Measurements from ENCODE around the gene GRM5. TPM values are rescaled to one million over a fixed set of nuclear protein-coding genes. Genes with fewer than 3 reads are reported as not detected.
"Not testable (repeated sequence)": the region's sequence is repeated elsewhere in the genome, so short reads cannot be mapped to it uniquely, and the experiment has no call there.

Gene GRM5
- total and polyA plus RNA-seq, 2 experiments from 2014 or later = not detected

GRCh38 chr11:88917065-88917464 is 148.7 kb downstream of the GRM5 start:
- H3K79me2 ChIP-seq (ENCODE audit: insufficient read depth); H3K36me3 ChIP-seq (ENCODE audit: low read depth); H3K9ac ChIP-seq; DNase-seq; H3K4me2 ChIP-seq (ENCODE audit: unreplicated experiment); H3K27ac ChIP-seq; H3F3A ChIP-seq (ENCODE audit: insufficient read depth); H4K20me1 ChIP-seq (ENCODE audit: insufficient read depth); H3K4me1 ChIP-seq (ENCODE audit: insufficient read depth); H2AFZ ChIP-seq; H3K9me2 ChIP-seq (ENCODE audit: insufficient read depth); H3K27me3 ChIP-seq (replicated peaks; ENCODE audit: insufficient read depth); in situ Hi-C loops (cut with MboI); H3K4me3 ChIP-seq; H3K9me3 ChIP-seq (ENCODE audit: low read depth): not testable (repeated sequence)
- 28 to 54% methylated on average over 1 of the region's 1 CpG for WGBS, 2 experiments (ENCODE audit: low coverage in 1 of 2, low lambda C conversion rate in 2 of 2, missing lambda C conversion rate in 2 of 2)

DNA sequence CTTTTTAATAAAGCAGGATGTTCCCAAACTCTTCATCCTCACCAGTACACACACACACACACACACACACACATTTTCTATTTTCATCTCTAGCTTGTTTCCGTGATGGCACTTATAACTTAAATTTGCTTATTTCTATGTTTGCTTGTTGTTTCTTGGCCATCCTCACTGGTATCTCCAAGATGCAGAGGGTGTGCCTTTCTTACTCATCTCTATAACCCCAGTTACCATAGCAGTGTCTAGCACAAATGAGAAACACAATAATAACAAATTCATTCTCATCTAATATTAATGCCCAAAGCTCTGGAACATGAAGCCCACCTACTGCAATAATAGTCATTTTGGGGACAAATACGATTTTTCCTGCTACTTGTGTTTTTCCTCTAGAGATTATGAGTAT is 156.3 kb downstream of the GRM5 start:
- H3K27me3 ChIP-seq (replicated peaks; ENCODE audit: insufficient read depth) = no peaks in the 10 kb centered on the region
- no peak overlapping the region for H3K4me3 ChIP-seq
- H3K9me3 ChIP-seq (ENCODE audit: low read depth) = no peaks in the 10 kb centered on the region
- in situ Hi-C loops (cut with MboI) = no loop called here
- peak; percentile 14 for DNase-seq
- no peak overlapping the region for H2AFZ ChIP-seq
- H4K20me1 ChIP-seq (ENCODE audit: insufficient read depth) = no peaks in the 10 kb centered on the region
- H3K36me3 ChIP-seq (ENCODE audit: low read depth) = no peaks in the 10 kb centered on the region
- TF ChIP-seq EZH2 (IDR thresholded peaks at IDR 0.05; ENCODE audit: insufficient read depth, poor library complexity, severe bottlenecking) (no peak), EZH2phosphoT487 (IDR thresholded peaks at IDR 0.05; ENCODE audit: insufficient read depth, low read depth) (no peak)
- no peak overlapping the region for H3K4me2 ChIP-seq (ENCODE audit: unreplicated experiment)
- no peak overlapping the region for H3K9ac ChIP-seq
- H3K9me2 ChIP-seq (ENCODE audit: insufficient read depth) = no peaks in the 10 kb centered on the region
- WGBS, 2 experiments (ENCODE audit: low coverage in 1 of 2, low lambda C conversion rate in 2 of 2, missing lambda C conversion rate in 2 of 2) = 7 to 11% methylated on average over 2 of the region's 2 CpGs
- H3K4me1 ChIP-seq (ENCODE audit: insufficient read depth) = no peaks in the 10 kb centered on the region
- no peaks in the 10 kb centered on the region for H3K79me2 ChIP-seq (ENCODE audit: insufficient read depth)
- no peak overlapping the region for H3K27ac ChIP-seq
- H3F3A ChIP-seq (ENCODE audit: insufficient read depth) = no peaks in the 10 kb centered on the region

- H3K27me3 ChIP-seq (replicated peaks; ENCODE audit: insufficient read depth); H3K36me3 ChIP-seq (ENCODE audit: low read depth); H3K4me3 ChIP-seq; H3K27ac ChIP-seq; H2AFZ ChIP-seq; H3K79me2 ChIP-seq (ENCODE audit: insufficient read depth); H3K4me2 ChIP-seq (ENCODE audit: unreplicated experiment); H3F3A ChIP-seq (ENCODE audit: insufficient read depth); H4K20me1 ChIP-seq (ENCODE audit: insufficient read depth); H3K9me3 ChIP-seq (ENCODE audit: low read depth); H3K4me1 ChIP-seq (ENCODE audit: insufficient read depth); H3K9ac ChIP-seq; in situ Hi-C loops (cut with MboI); H3K9me2 ChIP-seq (ENCODE audit: insufficient read depth); DNase-seq: not testable (repeated sequence)
- 45% methylated on average over 2 of the region's 2 CpGs for WGBS, 2 experiments (ENCODE audit: low coverage in 1 of 2, low lambda C conversion rate in 2 of 2, missing lambda C conversion rate in 2 of 2)
Observed at GRCh38 chr11:88901436-88901835, 164.3 kb downstream of the GRM5 start.

DNA sequence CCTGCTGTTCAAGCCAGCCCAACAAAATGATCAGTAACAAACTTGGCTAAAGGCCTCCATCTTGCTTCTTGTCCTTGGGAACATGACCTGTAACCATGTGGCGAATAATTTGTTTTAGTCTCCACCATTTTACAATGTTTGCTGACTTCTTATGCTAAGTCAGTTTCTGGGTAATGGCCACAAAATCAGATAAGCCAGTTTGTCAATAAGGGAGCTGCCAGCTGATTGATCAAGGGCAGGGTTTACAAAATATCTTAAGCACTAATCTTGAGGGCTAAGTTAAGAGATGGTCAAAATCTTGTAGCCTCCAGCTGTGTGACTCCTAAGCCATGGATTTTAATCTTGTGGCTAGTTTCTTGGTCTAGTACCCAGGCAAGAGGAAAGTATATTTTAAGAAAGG is 176.9 kb downstream of the GRM5 start:
- DNase-seq; in situ Hi-C loops (cut with MboI); H3K9ac ChIP-seq; H3K27me3 ChIP-seq (replicated peaks; ENCODE audit: insufficient read depth); H3K4me2 ChIP-seq (ENCODE audit: unreplicated experiment); H4K20me1 ChIP-seq (ENCODE audit: insufficient read depth); H2AFZ ChIP-seq; H3K4me1 ChIP-seq (ENCODE audit: insufficient read depth); H3K79me2 ChIP-seq (ENCODE audit: insufficient read depth); H3K4me3 ChIP-seq; H3K27ac ChIP-seq; H3K36me3 ChIP-seq (ENCODE audit: low read depth); H3K9me2 ChIP-seq (ENCODE audit: insufficient read depth); H3F3A ChIP-seq (ENCODE audit: insufficient read depth); H3K9me3 ChIP-seq (ENCODE audit: low read depth): not testable (repeated sequence)
- WGBS, 2 experiments (ENCODE audit: low coverage in 1 of 2, low lambda C conversion rate in 2 of 2, missing lambda C conversion rate in 2 of 2) = 58 to 71% methylated on average over 1 of the region's 1 CpG

GRCh38 chr11:88886796-88887195 is 179.0 kb downstream of the GRM5 start:
- DNase-seq = peak; percentile 60
- Histone ChIP-seq H3K36me3 (ENCODE audit: low read depth) (no peaks in the 10 kb centered on the region), H3K79me2 (ENCODE audit: insufficient read depth) (no peaks in the 10 kb centered on the region), H4K20me1 (ENCODE audit: insufficient read depth) (no peaks in the 10 kb centered on the region), H3K27me3 (replicated peaks; ENCODE audit: insufficient read depth) (no peaks in the 10 kb centered on the region), H2AFZ (no peak overlapping the region), H3K4me1 (ENCODE audit: insufficient read depth) (no peaks in the 10 kb centered on the region), H3K9me3 (ENCODE audit: low read depth) (no peaks in the 10 kb centered on the region), H3K9ac (no peak overlapping the region), H3K9me2 (ENCODE audit: insufficient read depth) (no peaks in the 10 kb centered on the region), H3K4me2 (ENCODE audit: unreplicated experiment) (no peak overlapping the region), H3K4me3 (no peak overlapping the region), H3F3A (ENCODE audit: insufficient read depth) (no peaks in the 10 kb centered on the region), H3K27ac (no peak overlapping the region)
- TF ChIP-seq EZH2 (IDR thresholded peaks at IDR 0.05; ENCODE audit: insufficient read depth, poor library complexity, severe bottlenecking) = no peak
- no peak for TF ChIP-seq EZH2phosphoT487 (IDR thresholded peaks at IDR 0.05; ENCODE audit: insufficient read depth, low read depth)
- in situ Hi-C loops (cut with MboI) = no loop called here
- 14 to 15% methylated on average over 3 of the region's 3 CpGs for WGBS, 2 experiments (ENCODE audit: low coverage in 1 of 2, low lambda C conversion rate in 2 of 2, missing lambda C conversion rate in 2 of 2)

- H4K20me1 ChIP-seq (ENCODE audit: insufficient read depth); H3K4me3 ChIP-seq; H2AFZ ChIP-seq; in situ Hi-C loops (cut with MboI); H3K27me3 ChIP-seq (replicated peaks; ENCODE audit: insufficient read depth); H3K4me2 ChIP-seq (ENCODE audit: unreplicated experiment); H3K9ac ChIP-seq; H3K4me1 ChIP-seq (ENCODE audit: insufficient read depth); H3K27ac ChIP-seq; H3F3A ChIP-seq (ENCODE audit: insufficient read depth); H3K36me3 ChIP-seq (ENCODE audit: low read depth); H3K9me3 ChIP-seq (ENCODE audit: low read depth); H3K9me2 ChIP-seq (ENCODE audit: insufficient read depth); DNase-seq; H3K79me2 ChIP-seq (ENCODE audit: insufficient read depth): not testable (repeated sequence)
- WGBS, 2 experiments (ENCODE audit: low coverage in 1 of 2, low lambda C conversion rate in 2 of 2, missing lambda C conversion rate in 2 of 2) = 49 to 59% methylated on average over 3 of the region's 3 CpGs
Observed at GRCh38 chr11:88882800-88883199, 183.0 kb downstream of the GRM5 start.

All from GM23248 (cell line).